Measurements from ENCODE around the gene SPATC1L. TPM values are rescaled to one million over a fixed set of nuclear protein-coding genes. Genes with fewer than 3 reads are reported as not detected.

SPATC1L gene
- total RNA-seq, 2 experiments from 2014 or later, result 23.2 to 24.2 TPM

- Mint-ChIP-seq H3K4me1 (ENCODE audit: low read depth) (no peaks in the 10 kb centered on the region), H3K27ac (no peak overlapping the region), H3K36me3 (ENCODE audit: low read depth) (no peaks in the 10 kb centered on the region), H3K4me3 (no peak overlapping the region), H3K9me3 (no peaks in the 10 kb centered on the region), H3K27me3 (no peaks in the 10 kb centered on the region)
- no peak for TF ChIP-seq CTCF (IDR thresholded peaks at IDR 0.05)
- ChIA-PET CTCF (no interaction called here), POLR2A (interaction anchor here (1.0 to 1.3 kb wide), 2 partner anchors 21 to 23 kb away, joined by 3 read pairs; no protein-coding TSS in a partner anchor)
- intact Hi-C loops (cut with micrococcal nuclease), result no loop called here
- no peak for DNase-seq
- ATAC-seq, result no peak
Measured at GRCh38 chr21:46211786-46212720, 27.8 kb upstream of the SPATC1L start.

GRCh38 chr21:46211376-46211775 is 27.1 kb upstream of the SPATC1L start:
- no peak for ATAC-seq
- H3K27ac Mint-ChIP-seq, result no peak overlapping the region
- no peak for TF ChIP-seq CTCF (IDR thresholded peaks at IDR 0.05)
- H3K27me3 Mint-ChIP-seq, result no peaks in the 10 kb centered on the region
- intact Hi-C loops (cut with micrococcal nuclease), result no loop called here
- POLR2A ChIA-PET, result interaction anchor here (1.3 kb wide), 1 partner anchor 20 kb away, joined by 3 read pairs; no protein-coding TSS in a partner anchor
- H3K9me3 Mint-ChIP-seq, result no peaks in the 10 kb centered on the region
- H3K36me3 Mint-ChIP-seq (ENCODE audit: low read depth), result no peaks in the 10 kb centered on the region
- no peaks in the 10 kb centered on the region for H3K4me1 Mint-ChIP-seq (ENCODE audit: low read depth)
- CTCF ChIA-PET, result no interaction called here
- DNase-seq, result no peak
- no peak overlapping the region for H3K4me3 Mint-ChIP-seq

- no peaks in the 10 kb centered on the region for H3K27me3 Mint-ChIP-seq
- intact Hi-C loops (cut with micrococcal nuclease), result no loop called here
- no peak for DNase-seq
Measured at GRCh38 chr21:46210378-46211136, 26.3 kb upstream of the SPATC1L start.

GRCh38 chr21:46208761-46209721 is 24.8 kb upstream of the SPATC1L start:
- intact Hi-C loops (cut with micrococcal nuclease), result no loop called here
- ChIA-PET CTCF (interaction anchor here (0.9 kb wide), 1 partner anchor 10 kb away, joined by 3 read pairs; no protein-coding TSS in a partner anchor), POLR2A (no interaction called here)
- TF ChIP-seq CTCF (IDR thresholded peaks at IDR 0.05), result no peak
- Mint-ChIP-seq H3K9me3 (no peaks in the 10 kb centered on the region), H3K27ac (no peak overlapping the region), H3K27me3 (no peaks in the 10 kb centered on the region), H3K36me3 (ENCODE audit: low read depth) (no peaks in the 10 kb centered on the region), H3K4me1 (ENCODE audit: low read depth) (no peaks in the 10 kb centered on the region), H3K4me3 (no peak overlapping the region)
- DNase-seq (no peak), ATAC-seq (no peak)

More at GRCh38 chr21:46210378-46211136, 26.3 kb upstream of the SPATC1L start:
- no peak overlapping the region for H3K27ac Mint-ChIP-seq
- H3K4me3 Mint-ChIP-seq, result no peak overlapping the region
- H3K36me3 Mint-ChIP-seq (ENCODE audit: low read depth), result no peaks in the 10 kb centered on the region
- ChIA-PET POLR2A (no interaction called here), CTCF (no interaction called here)
- ATAC-seq, result no peak
- H3K9me3 Mint-ChIP-seq, result no peaks in the 10 kb centered on the region
- H3K4me1 Mint-ChIP-seq (ENCODE audit: low read depth), result no peaks in the 10 kb centered on the region
- TF ChIP-seq CTCF (IDR thresholded peaks at IDR 0.05), result no peak

Data from activated CD8-positive, alpha-beta T cell treated with anti-CD3 and anti-CD28 coated beads for 36 hours (primary cell).